ENCODE results near the gene ENOPH1. TPM values are rescaled to one million over a fixed set of nuclear protein-coding genes. Genes with fewer than 3 reads are reported as not detected.
A peak's percentile ranks its signal among the peaks of the same experiment; 100 is the strongest.

Gene ENOPH1
- total RNA-seq, 1 experiment from 2014 or later: 36.0 TPM

GRCh38 chr4:82419451-82419850, 10.9 kb upstream of the ENOPH1 start:
- TF ChIP-seq CTCF (IDR thresholded peaks at IDR 0.05; ENCODE audit: unreplicated experiment): no peak
- POLR2A ChIA-PET: interaction anchor here (0.6 to 2.9 kb wide), 7 partner anchors 9 to 542 kb away, joined by 3 to 24 read pairs (median 7); partner anchors contain the start of gene HNRNPD
- H3K4me1 Mint-ChIP-seq (ENCODE audit: insufficient read depth, unreplicated experiment): peaks cover 7% of the 10 kb centered on the region
- peaks cover 25% of the 10 kb centered on the region for H3K36me3 Mint-ChIP-seq (ENCODE audit: insufficient read depth, unreplicated experiment)
- no peak for DNase-seq (ENCODE audit: unreplicated experiment)
- H3K27ac Mint-ChIP-seq (ENCODE audit: low read depth, unreplicated experiment): no peak overlapping the region
- intact Hi-C loops (cut with micrococcal nuclease): no loop called here
- H3K27me3 Mint-ChIP-seq (ENCODE audit: insufficient read depth, unreplicated experiment): no peaks in the 10 kb centered on the region
- no TSS peak for BruUV-seq (replicated peaks)
- H3K4me3 Mint-ChIP-seq (ENCODE audit: unreplicated experiment): no peak overlapping the region
- CTCF ChIA-PET: interaction anchor here (1.2 kb wide), 1 partner anchor 39 kb away, joined by 4 read pairs; no protein-coding TSS in a partner anchor
- no peaks in the 10 kb centered on the region for H3K9me3 Mint-ChIP-seq (ENCODE audit: unreplicated experiment)

GRCh38 chr4:82421796-82422560, 8.4 kb upstream of the ENOPH1 start:
- Mint-ChIP-seq H3K27me3 (ENCODE audit: insufficient read depth, unreplicated experiment) (no peaks in the 10 kb centered on the region), H3K4me3 (ENCODE audit: unreplicated experiment) (no peak overlapping the region), H3K4me1 (ENCODE audit: insufficient read depth, unreplicated experiment) (peaks cover 19% of the 10 kb centered on the region), H3K27ac (ENCODE audit: low read depth, unreplicated experiment) (peak overlapping the region; percentile 23), H3K9me3 (ENCODE audit: unreplicated experiment) (no peaks in the 10 kb centered on the region), H3K36me3 (ENCODE audit: insufficient read depth, unreplicated experiment) (peaks cover 51% of the 10 kb centered on the region)
- CTCF ChIA-PET: interaction anchor here (0.6 to 0.7 kb wide), 2 partner anchors 43 to 328 kb away, joined by 3 to 4 read pairs; no protein-coding TSS in a partner anchor
- POLR2A ChIA-PET: interaction anchor here (0.9 to 4.6 kb wide), 10 partner anchors 12 to 49 kb away, joined by 3 to 45 read pairs (median 5); partner anchors contain the start of gene HNRNPD
- BruUV-seq (replicated peaks): no TSS peak
- intact Hi-C loops (cut with micrococcal nuclease): no loop called here
- DNase-seq (ENCODE audit: unreplicated experiment): peak; percentile 36
- no peak for TF ChIP-seq CTCF (IDR thresholded peaks at IDR 0.05; ENCODE audit: unreplicated experiment)

- Mint-ChIP-seq H3K4me3 (ENCODE audit: unreplicated experiment) (no peak overlapping the region), H3K27me3 (ENCODE audit: insufficient read depth, unreplicated experiment) (no peaks in the 10 kb centered on the region), H3K4me1 (ENCODE audit: insufficient read depth, unreplicated experiment) (peaks cover 25% of the 10 kb centered on the region), H3K9me3 (ENCODE audit: unreplicated experiment) (no peaks in the 10 kb centered on the region), H3K36me3 (ENCODE audit: insufficient read depth, unreplicated experiment) (peaks cover 57% of the 10 kb centered on the region), H3K27ac (ENCODE audit: low read depth, unreplicated experiment) (no peak overlapping the region)
- intact Hi-C loops (cut with micrococcal nuclease): no loop called here
- ChIA-PET POLR2A (interaction anchor here (0.9 to 4.6 kb wide), 10 partner anchors 13 to 50 kb away, joined by 3 to 45 read pairs (median 5); partner anchors contain the start of gene HNRNPD), CTCF (no interaction called here)
- no peak for DNase-seq (ENCODE audit: unreplicated experiment)
- no TSS peak for BruUV-seq (replicated peaks)
- TF ChIP-seq CTCF (IDR thresholded peaks at IDR 0.05; ENCODE audit: unreplicated experiment): no peak
Measured at GRCh38 chr4:82422616-82423015, 7.8 kb upstream of the ENOPH1 start.

- Mint-ChIP-seq H3K4me1 (ENCODE audit: insufficient read depth, unreplicated experiment) (peaks cover 25% of the 10 kb centered on the region), H3K9me3 (ENCODE audit: unreplicated experiment) (no peaks in the 10 kb centered on the region), H3K36me3 (ENCODE audit: insufficient read depth, unreplicated experiment) (peaks cover 65% of the 10 kb centered on the region), H3K4me3 (ENCODE audit: unreplicated experiment) (no peak overlapping the region), H3K27me3 (ENCODE audit: insufficient read depth, unreplicated experiment) (no peaks in the 10 kb centered on the region), H3K27ac (ENCODE audit: low read depth, unreplicated experiment) (no peak overlapping the region)
- DNase-seq (ENCODE audit: unreplicated experiment): no peak
- intact Hi-C loops (cut with micrococcal nuclease): no loop called here
- no TSS peak for BruUV-seq (replicated peaks)
- ChIA-PET POLR2A (interaction anchor here (0.8 to 4.6 kb wide), 8 partner anchors 18 to 51 kb away, joined by 3 to 45 read pairs (median 6); partner anchors contain the start of gene HNRNPD), CTCF (interaction anchor here (0.7 kb wide), 1 partner anchor 15 kb away, joined by 3 read pairs; no protein-coding TSS in a partner anchor)
- TF ChIP-seq CTCF (IDR thresholded peaks at IDR 0.05; ENCODE audit: unreplicated experiment): no peak
Measured at GRCh38 chr4:82423245-82424054, 6.9 kb upstream of the ENOPH1 start.

All from MCF 10A (cell line).